ENCODE measurements around the gene SARS1. TPM values are rescaled to one million over a fixed set of nuclear protein-coding genes. Genes with fewer than 3 reads are reported as not detected.

The SARS1 gene
- total RNA-seq, 1 experiment from 2014 or later: 158 TPM

DNA sequence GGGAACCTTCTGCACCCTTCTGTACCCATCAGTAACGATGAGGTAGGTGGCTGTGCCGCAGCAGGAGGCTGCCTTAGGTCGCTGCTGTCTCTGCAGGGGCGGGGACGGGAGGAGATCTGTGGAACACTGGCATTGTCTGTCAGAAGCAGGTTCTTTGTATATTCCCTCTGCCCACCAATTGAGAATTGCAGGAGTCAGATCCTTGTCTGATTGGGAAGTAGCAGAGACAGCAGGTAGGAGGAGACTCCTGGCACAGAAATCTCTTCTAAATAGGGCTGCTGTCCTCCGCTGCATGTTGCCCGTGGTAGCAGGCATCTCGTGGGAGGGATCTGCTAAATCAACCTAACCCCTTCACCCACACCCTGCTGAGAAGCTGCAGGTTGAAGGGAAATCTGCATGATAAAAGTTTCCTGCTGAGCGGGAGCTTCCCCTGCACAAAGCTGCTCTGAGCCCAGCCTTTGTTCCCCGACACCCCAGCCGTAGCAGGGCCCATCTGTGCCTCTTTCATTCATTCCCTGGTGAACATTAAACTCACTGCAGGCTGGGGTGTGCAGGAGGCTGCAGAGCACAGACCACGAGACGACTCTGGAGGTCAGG lies 15.9 kb downstream of the SARS1 start:
- no peak for ATAC-seq
- Histone ChIP-seq H4K20me1 (ENCODE audit: low read length) (no peaks in the 10 kb centered on the region), H3F3A (ENCODE audit: low read length, unreplicated experiment) (no peaks in the 10 kb centered on the region), H2AFZ (ENCODE audit: low read length) (no peak overlapping the region), H3K4me3 (ENCODE audit: low read length) (no peak overlapping the region), H3K9me3 (ENCODE audit: low read length) (no peaks in the 10 kb centered on the region), H3K4me1 (ENCODE audit: insufficient read depth, low read length) (peaks cover 9% of the 10 kb centered on the region), H3K79me2 (ENCODE audit: low read length) (peaks cover 3% of the 10 kb centered on the region; the same call in 1 of the 2 replicates), H3K9ac (ENCODE audit: low read length) (no peak overlapping the region), H3K4me2 (ENCODE audit: low read length) (no peak overlapping the region), H3K27me3 (ENCODE audit: low read length) (no peaks in the 10 kb centered on the region), H3K36me3 (ENCODE audit: low read depth, low read length) (peaks cover 32% of the 10 kb centered on the region), H3K9me2 (replicated peaks; ENCODE audit: low read length) (no peaks in the 10 kb centered on the region), H3K27ac (ENCODE audit: low read length) (no peak overlapping the region)
- ChIA-PET CTCF (no interaction called here), POLR2A (ENCODE audit: unreplicated experiment) (no interaction called here)
- intact Hi-C loops (cut with micrococcal nuclease): no loop called here
- BruUV-seq (replicated peaks): no TSS peak
- DNase-seq: no peak
- no peak for TF ChIP-seq EZH2phosphoT487 (IDR thresholded peaks at IDR 0.05; ENCODE audit: borderline replicate concordance, low read length)
- no peak for TF ChIP-seq EZH2 (IDR thresholded peaks at IDR 0.05; ENCODE audit: low read length, unreplicated experiment)
- no peak for TF ChIP-seq CTCF (conservative IDR thresholded peaks at IDR 0.05; ENCODE audit: low read depth, low read length)

GRCh38 chr1:109231066-109231465 lies 17.3 kb downstream of the SARS1 start:
- BruUV-seq (replicated peaks): no TSS peak
- intact Hi-C loops (cut with micrococcal nuclease): no loop called here
- ATAC-seq (no peak), DNase-seq (no peak)
- Histone ChIP-seq H4K20me1 (ENCODE audit: low read length) (no peaks in the 10 kb centered on the region), H3K27ac (ENCODE audit: low read length) (no peak overlapping the region), H3K4me3 (ENCODE audit: low read length) (no peak overlapping the region), H3K9me3 (ENCODE audit: low read length) (no peaks in the 10 kb centered on the region), H2AFZ (ENCODE audit: low read length) (no peak overlapping the region), H3K4me2 (ENCODE audit: low read length) (no peak overlapping the region), H3K79me2 (ENCODE audit: low read length) (no peaks in the 10 kb centered on the region), H3K9me2 (replicated peaks; ENCODE audit: low read length) (no peaks in the 10 kb centered on the region), H3F3A (ENCODE audit: low read length, unreplicated experiment) (no peaks in the 10 kb centered on the region), H3K9ac (ENCODE audit: low read length) (no peak overlapping the region), H3K4me1 (ENCODE audit: insufficient read depth, low read length) (peaks cover 3% of the 10 kb centered on the region), H3K36me3 (ENCODE audit: low read depth, low read length) (peaks cover 45% of the 10 kb centered on the region), H3K27me3 (ENCODE audit: low read length) (no peaks in the 10 kb centered on the region)
- ChIA-PET CTCF (no interaction called here), POLR2A (ENCODE audit: unreplicated experiment) (no interaction called here)
- TF ChIP-seq EZH2phosphoT487 (IDR thresholded peaks at IDR 0.05; ENCODE audit: borderline replicate concordance, low read length): no peak
- TF ChIP-seq EZH2 (IDR thresholded peaks at IDR 0.05; ENCODE audit: low read length, unreplicated experiment): no peak
- no peak for TF ChIP-seq CTCF (conservative IDR thresholded peaks at IDR 0.05; ENCODE audit: low read depth, low read length)

GRCh38 chr1:109235137-109235536 lies 21.4 kb downstream of the SARS1 start:
- H3K4me3 ChIP-seq (ENCODE audit: low read length): no peak overlapping the region
- no peaks in the 10 kb centered on the region for H3K79me2 ChIP-seq (ENCODE audit: low read length)
- no peaks in the 10 kb centered on the region for H3K27me3 ChIP-seq (ENCODE audit: low read length)
- H3K9me3 ChIP-seq (ENCODE audit: low read length): no peaks in the 10 kb centered on the region
- BruUV-seq (replicated peaks): no TSS peak
- H3K9me2 ChIP-seq (replicated peaks; ENCODE audit: low read length): no peaks in the 10 kb centered on the region
- H4K20me1 ChIP-seq (ENCODE audit: low read length): no peaks in the 10 kb centered on the region
- H3K27ac ChIP-seq (ENCODE audit: low read length): no peak overlapping the region
- no peaks in the 10 kb centered on the region for H3F3A ChIP-seq (ENCODE audit: low read length, unreplicated experiment)
- TF ChIP-seq EZH2 (IDR thresholded peaks at IDR 0.05; ENCODE audit: low read length, unreplicated experiment) (no peak), CTCF (conservative IDR thresholded peaks at IDR 0.05; ENCODE audit: low read depth, low read length) (no peak), EZH2phosphoT487 (IDR thresholded peaks at IDR 0.05; ENCODE audit: borderline replicate concordance, low read length) (no peak)
- H2AFZ ChIP-seq (ENCODE audit: low read length): no peak overlapping the region
- no peak overlapping the region for H3K4me2 ChIP-seq (ENCODE audit: low read length)
- POLR2A ChIA-PET (ENCODE audit: unreplicated experiment): no interaction called here
- ATAC-seq (no peak), DNase-seq (no peak)
- H3K4me1 ChIP-seq (ENCODE audit: insufficient read depth, low read length): peaks cover 7% of the 10 kb centered on the region
- H3K36me3 ChIP-seq (ENCODE audit: low read depth, low read length): peaks cover 60% of the 10 kb centered on the region
- no peak overlapping the region for H3K9ac ChIP-seq (ENCODE audit: low read length)
- CTCF ChIA-PET: no interaction called here
- intact Hi-C loops (cut with micrococcal nuclease): no loop called here
